Measurements from ENCODE around the gene CRIP3.

DNA sequence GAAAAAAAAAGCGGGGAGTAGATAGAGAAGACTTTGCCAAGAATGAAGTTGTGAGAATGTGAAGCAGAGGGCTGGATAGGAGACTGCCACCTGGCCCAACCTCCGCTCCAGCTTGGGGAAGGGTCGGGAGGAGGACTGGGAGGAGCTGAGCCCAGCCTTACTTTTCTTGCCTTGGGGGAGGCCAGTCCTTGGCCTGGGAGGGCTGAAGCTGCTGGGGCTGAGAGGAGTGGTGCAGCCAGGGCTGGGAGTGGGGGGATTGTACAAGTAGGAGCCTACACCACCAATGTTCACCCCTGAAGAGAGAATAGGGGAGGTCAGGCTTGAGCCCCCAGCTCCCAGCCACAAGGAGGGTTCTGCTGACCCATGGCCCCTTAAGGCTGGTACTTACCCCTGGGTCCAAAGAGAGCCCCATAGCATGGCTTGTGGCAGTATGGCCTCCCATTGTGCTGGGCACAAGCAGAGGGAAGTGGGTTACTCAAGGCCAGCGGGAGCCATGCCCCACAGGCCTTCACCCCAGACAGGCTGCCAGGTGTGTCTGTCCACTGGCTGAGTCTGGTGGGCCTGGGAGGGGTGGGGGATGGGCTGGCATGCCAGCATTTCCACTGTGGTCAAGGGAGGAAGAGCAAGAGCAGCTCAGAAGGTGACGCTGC lies 1.1 kb downstream of the CRIP3 start:
- TF ChIP-seq CTCF (IDR thresholded peaks at IDR 0.05; ENCODE audit: extremely low read depth in 1 of 2, insufficient read depth in 1 of 2, low read depth in 1 of 2, low read length in 2 of 2), result no peak
- TF ChIP-seq EZH2 (IDR thresholded peaks at IDR 0.05; ENCODE audit: borderline replicate concordance, low read depth, low read length, severe bottlenecking), result no peak
- TF ChIP-seq GATA2 (IDR thresholded peaks at IDR 0.05; ENCODE audit: insufficient read depth, insufficient read length, low read depth, low read length), result no peak
- no peak for TF ChIP-seq MYC (IDR thresholded peaks at IDR 0.05; ENCODE audit: low read depth, low read length)
- no peak for TF ChIP-seq POLR2A (IDR thresholded peaks at IDR 0.05; ENCODE audit: low read depth, low read length)
- TF ChIP-seq POLR2AphosphoS5 (IDR thresholded peaks at IDR 0.05; ENCODE audit: insufficient read depth, low read depth, low read length), result no peak
- TF ChIP-seq JUN (IDR thresholded peaks at IDR 0.05; ENCODE audit: borderline replicate concordance, insufficient read depth, insufficient read length, low read depth), result no peak
- no peak for TF ChIP-seq FOS (IDR thresholded peaks at IDR 0.05; ENCODE audit: borderline replicate concordance, insufficient read depth, low read length)
- TF ChIP-seq, protein P1, sequence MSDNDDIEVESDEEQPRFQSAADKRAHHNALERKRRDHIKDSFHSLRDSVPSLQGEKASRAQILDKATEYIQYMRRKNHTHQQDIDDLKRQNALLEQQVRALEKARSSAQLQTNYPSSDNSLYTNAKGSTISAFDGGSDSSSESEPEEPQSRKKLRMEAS (IDR thresholded peaks at IDR 0.05; ENCODE audit: insufficient read depth, insufficient read length), result no peak
